ENCODE results near the gene IL16.

DNA sequence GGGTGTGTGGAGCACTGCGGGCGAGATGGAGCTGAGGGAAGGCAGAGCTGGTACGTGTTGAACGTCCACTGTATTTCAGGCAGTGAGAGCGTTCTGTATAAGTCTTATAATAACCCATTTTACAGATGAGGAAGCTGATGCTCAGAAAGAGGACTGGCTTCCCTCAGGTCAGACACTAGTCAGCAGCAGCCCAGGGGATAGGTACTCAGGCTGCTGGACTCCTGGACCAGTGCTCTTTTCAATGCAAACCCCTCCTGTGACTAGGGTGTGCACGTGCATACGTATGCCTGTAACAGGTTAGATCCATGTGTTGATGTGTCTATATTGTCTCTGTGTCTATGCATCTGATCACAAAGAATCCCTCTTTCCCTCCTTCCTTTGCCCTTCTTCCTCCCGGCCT, 8.3 kb upstream of the IL16 start:
- TF ChIP-seq, protein P1, sequence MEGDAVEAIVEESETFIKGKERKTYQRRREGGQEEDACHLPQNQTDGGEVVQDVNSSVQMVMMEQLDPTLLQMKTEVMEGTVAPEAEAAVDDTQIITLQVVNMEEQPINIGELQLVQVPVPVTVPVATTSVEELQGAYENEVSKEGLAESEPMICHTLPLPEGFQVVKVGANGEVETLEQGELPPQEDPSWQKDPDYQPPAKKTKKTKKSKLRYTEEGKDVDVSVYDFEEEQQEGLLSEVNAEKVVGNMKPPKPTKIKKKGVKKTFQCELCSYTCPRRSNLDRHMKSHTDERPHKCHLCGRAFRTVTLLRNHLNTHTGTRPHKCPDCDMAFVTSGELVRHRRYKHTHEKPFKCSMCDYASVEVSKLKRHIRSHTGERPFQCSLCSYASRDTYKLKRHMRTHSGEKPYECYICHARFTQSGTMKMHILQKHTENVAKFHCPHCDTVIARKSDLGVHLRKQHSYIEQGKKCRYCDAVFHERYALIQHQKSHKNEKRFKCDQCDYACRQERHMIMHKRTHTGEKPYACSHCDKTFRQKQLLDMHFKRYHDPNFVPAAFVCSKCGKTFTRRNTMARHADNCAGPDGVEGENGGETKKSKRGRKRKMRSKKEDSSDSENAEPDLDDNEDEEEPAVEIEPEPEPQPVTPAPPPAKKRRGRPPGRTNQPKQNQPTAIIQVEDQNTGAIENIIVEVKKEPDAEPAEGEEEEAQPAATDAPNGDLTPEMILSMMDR (IDR thresholded peaks at IDR 0.05) = no peak
- TF ChIP-seq ZFX (IDR thresholded peaks at IDR 0.05; ENCODE audit: borderline replicate concordance) = no peak

All from 22Rv1 (cell line).